ENCODE results near the gene GIPC1. TPM values are rescaled to one million over a fixed set of nuclear protein-coding genes. Genes with fewer than 3 reads are reported as not detected.

GIPC1 gene
- total RNA-seq, 1 experiment from 2014 or later = 98.7 TPM

GRCh38 chr19:14530506-14530905 lies 34.6 kb upstream of the GIPC1 start:
- no peaks in the 10 kb centered on the region; the same call in none of the 2 replicates for H3K36me3 ChIP-seq (ENCODE audit: control insufficient read depth, insufficient read depth, low read length)
- no peaks in the 10 kb centered on the region for H3K9me3 ChIP-seq
- peak overlapping the region; percentile 91 for H3K4me3 ChIP-seq (ENCODE audit: low read depth, low read length)
- H3K27me3 Mint-ChIP-seq (ENCODE audit: insufficient read depth, unreplicated experiment) = no peaks in the 10 kb centered on the region
- ChIA-PET CTCF (no interaction called here), POLR2A (interaction anchor here (0.6 to 1.2 kb wide), 6 partner anchors 12 to 58 kb away, joined by 3 to 6 read pairs (median 4); partner anchors contain the start of genes DNAJB1 and NDUFB7)
- peak overlapping the region; percentile 97 for H3K4me3 Mint-ChIP-seq (ENCODE audit: unreplicated experiment)
- H3K4me1 ChIP-seq = peaks cover 10% of the 10 kb centered on the region; the same call in 1 of the 2 replicates
- H3K4me1 Mint-ChIP-seq (ENCODE audit: low read depth, unreplicated experiment) = no peaks in the 10 kb centered on the region
- peak overlapping the region; percentile 93 for H3K27ac Mint-ChIP-seq (ENCODE audit: unreplicated experiment)
- TF ChIP-seq CTCF (IDR thresholded peaks at IDR 0.05; ENCODE audit: insufficient read depth in 1 of 2, low read depth in 1 of 2, low read length in 1 of 2, severe bottlenecking in 1 of 2, unreplicated experiment in 1 of 2) = no peak
- H3K36me3 Mint-ChIP-seq (ENCODE audit: insufficient read depth, unreplicated experiment) = peaks cover 38% of the 10 kb centered on the region
- DNase-seq = no peak
- intact Hi-C loops (cut with micrococcal nuclease; ENCODE audit: unreplicated experiment) = loop anchor here (1.0 kb wide), 1 partner anchor 21 kb away; no protein-coding TSS in a partner anchor
- no peaks in the 10 kb centered on the region for H3K9me3 Mint-ChIP-seq (ENCODE audit: unreplicated experiment)
- no TSS peak for BruUV-seq (replicated peaks)
- no peaks in the 10 kb centered on the region for H3K27me3 ChIP-seq (replicated peaks; ENCODE audit: control insufficient read depth, insufficient read depth, low read length)

- H3K27ac Mint-ChIP-seq (ENCODE audit: unreplicated experiment) = peak overlapping the region; percentile 93
These were observed 34.0 kb upstream of the GIPC1 start for GRCh38 chr19:14530005-14530348.

More at GRCh38 chr19:14530005-14530348, 34.0 kb upstream of the GIPC1 start:
- peak overlapping the region; percentile 97 for H3K4me3 Mint-ChIP-seq (ENCODE audit: unreplicated experiment)
- no peaks in the 10 kb centered on the region for H3K27me3 Mint-ChIP-seq (ENCODE audit: insufficient read depth, unreplicated experiment)
- H3K4me3 ChIP-seq (ENCODE audit: low read depth, low read length) = peak overlapping the region; percentile 91
- H3K4me1 Mint-ChIP-seq (ENCODE audit: low read depth, unreplicated experiment) = no peaks in the 10 kb centered on the region
- intact Hi-C loops (cut with micrococcal nuclease; ENCODE audit: unreplicated experiment) = loop anchor here (1.0 kb wide), 1 partner anchor 21 kb away; no protein-coding TSS in a partner anchor
- no peak for TF ChIP-seq CTCF (IDR thresholded peaks at IDR 0.05; ENCODE audit: insufficient read depth in 1 of 2, low read depth in 1 of 2, low read length in 1 of 2, severe bottlenecking in 1 of 2, unreplicated experiment in 1 of 2)
- peaks cover 10% of the 10 kb centered on the region; the same call in 1 of the 2 replicates for H3K4me1 ChIP-seq
- peak; percentile 92 to 95 for DNase-seq
- H3K27me3 ChIP-seq (replicated peaks; ENCODE audit: control insufficient read depth, insufficient read depth, low read length) = no peaks in the 10 kb centered on the region
- ChIA-PET CTCF (no interaction called here), POLR2A (interaction anchor here (0.6 to 1.2 kb wide), 5 partner anchors 12 to 58 kb away, joined by 3 to 6 read pairs (median 5); partner anchors contain the start of genes DNAJB1 and NDUFB7)
- no peaks in the 10 kb centered on the region for H3K9me3 Mint-ChIP-seq (ENCODE audit: unreplicated experiment)
- BruUV-seq (replicated peaks) = no TSS peak
- no peaks in the 10 kb centered on the region for H3K9me3 ChIP-seq
- peaks cover 38% of the 10 kb centered on the region for H3K36me3 Mint-ChIP-seq (ENCODE audit: insufficient read depth, unreplicated experiment)
- no peaks in the 10 kb centered on the region; the same call in none of the 2 replicates for H3K36me3 ChIP-seq (ENCODE audit: control insufficient read depth, insufficient read depth, low read length)

Data from Caco-2 (cell line).